T-helper 9 cell (primary cell): ENCODE measurements around the gene ZBTB7A.

Experiments
- DNase-seq: peaks from one replicate; pipeline ENCODE4 v3.0.0-alpha.2; 2020

ZBTB7A gene

DNA sequence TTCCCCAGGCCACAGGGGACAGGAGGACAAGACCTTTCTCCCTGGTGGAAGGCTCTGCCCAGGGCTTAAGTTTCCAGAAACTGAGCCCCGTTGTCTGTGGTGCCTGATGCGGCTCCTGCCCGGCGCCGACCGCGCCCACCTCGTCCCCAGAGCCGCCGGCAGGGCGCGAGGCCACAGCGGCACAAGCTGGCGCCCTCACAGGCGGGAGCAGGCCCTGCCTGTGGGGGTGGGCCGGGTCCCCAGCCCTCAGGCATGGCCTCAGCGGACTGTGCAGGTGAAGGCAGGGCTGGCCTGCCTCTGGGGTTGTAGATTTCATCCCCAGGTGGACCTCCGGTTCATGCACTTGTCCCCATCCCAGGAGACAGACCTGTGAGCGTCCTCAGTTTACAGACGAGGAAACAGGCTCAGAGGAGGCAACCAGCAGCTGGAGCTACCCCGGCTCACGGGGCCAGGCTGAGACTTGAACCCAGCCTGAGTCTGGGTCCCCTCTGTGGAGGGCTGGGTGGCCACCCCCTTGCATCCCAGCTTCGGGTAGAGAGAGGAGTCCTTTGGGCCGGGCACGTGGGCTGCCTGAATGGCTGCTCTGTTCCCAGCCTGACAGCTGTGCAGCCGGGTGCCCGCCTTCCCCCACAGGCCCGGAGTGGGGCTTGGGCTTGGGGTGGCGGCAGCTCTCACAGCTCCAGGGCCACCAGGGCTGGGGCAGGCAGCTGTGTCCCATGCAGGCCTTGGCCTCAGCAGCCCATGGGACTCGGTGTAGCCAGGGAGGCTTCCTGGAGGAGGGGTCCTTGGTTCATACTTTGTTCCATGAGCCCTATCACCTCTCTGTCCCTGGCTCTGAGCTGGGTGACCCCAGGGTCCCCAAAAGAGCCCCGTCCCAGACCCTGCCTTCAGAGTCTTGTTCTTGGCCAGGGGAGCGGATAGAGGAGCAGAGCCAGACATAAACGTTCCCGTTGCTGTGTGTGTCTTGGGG is 32.4 kb downstream of the ZBTB7A start:
- no peak for DNase-seq

DNA sequence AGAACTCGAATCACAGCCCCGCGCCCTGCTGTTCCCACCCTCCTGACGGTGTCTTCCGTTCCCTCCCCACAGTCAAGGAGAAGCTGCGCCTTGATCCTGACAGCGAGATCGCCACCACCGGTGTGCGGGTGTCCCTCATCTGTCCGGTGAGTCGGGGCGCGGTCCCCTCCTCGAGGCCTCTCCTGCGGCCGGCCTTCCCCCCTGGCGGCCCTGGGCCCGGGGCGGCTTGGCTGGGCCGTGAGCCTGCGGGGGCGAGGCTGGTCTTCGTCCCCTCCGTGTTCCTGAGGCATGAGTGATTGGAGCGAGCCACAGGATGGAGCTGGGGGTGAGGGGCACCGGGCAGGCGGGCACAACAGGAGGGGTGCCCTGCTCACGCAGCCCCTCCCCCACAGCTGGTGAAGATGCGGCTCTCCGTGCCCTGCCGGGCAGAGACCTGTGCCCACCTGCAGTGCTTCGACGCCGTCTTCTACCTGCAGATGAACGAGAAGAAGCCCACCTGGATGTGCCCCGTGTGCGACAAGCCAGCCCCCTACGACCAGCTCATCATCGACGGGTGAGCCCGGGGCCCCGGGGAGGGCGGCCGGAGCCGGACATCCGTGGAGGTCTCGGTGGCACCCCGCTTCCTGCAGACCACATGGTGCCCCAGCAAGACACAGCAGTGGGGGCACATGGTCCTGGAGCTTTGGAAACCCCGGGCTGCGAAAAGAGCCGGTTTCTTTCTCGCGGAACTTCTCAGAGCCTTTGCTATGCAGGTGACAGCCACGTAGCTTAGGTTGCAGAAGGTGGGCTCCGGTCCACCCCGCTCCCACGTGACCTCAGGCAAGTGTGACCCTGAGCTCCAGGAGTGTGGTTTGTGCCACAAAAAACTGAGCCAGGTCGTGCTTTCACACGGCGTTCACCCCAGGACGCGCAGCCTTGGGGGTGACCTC is 33.4 kb downstream of the ZBTB7A start:
- no peak for DNase-seq

DNA sequence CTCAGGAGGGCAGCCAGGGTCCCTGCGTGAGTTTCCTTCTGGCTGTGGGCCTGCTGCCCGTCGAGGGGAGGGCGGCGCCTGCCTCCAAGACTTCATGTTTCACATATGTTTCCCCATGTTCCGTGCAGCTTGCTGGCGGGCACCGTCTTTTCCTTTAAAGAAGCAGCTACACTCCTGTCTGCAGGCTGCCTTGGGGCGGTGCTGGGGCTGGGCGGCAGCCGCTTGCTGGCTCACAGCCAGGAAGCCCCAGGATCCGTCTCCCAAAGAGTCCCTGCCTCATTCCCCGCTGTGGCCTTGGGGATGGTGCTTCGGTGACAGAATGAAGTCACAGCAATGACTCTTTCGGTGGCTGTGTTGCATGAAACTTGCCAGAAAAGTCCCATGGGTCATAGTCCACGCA is 34.3 kb downstream of the ZBTB7A start:
- no peak for DNase-seq

DNA sequence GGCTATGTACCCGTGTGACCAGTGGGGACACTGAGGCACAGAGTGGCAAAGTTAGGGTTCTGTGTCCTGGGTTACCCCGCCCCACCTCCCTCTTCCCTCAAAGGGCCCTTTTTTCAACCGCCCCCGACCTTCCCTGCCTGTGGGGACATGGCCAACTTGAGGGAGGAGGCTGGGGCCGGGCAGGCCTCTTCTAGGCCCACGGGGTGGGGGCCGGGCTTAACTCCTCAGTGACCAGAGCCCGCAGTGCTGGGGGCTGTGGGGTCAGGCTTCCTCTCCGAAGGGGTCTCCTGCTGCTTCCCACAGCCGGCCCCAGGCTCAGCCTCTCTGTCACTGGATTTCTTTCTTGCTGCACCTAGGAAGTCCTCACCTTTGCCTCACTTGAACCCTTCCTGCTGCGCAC is 35.3 kb downstream of the ZBTB7A start:
- no peak for DNase-seq

DNA sequence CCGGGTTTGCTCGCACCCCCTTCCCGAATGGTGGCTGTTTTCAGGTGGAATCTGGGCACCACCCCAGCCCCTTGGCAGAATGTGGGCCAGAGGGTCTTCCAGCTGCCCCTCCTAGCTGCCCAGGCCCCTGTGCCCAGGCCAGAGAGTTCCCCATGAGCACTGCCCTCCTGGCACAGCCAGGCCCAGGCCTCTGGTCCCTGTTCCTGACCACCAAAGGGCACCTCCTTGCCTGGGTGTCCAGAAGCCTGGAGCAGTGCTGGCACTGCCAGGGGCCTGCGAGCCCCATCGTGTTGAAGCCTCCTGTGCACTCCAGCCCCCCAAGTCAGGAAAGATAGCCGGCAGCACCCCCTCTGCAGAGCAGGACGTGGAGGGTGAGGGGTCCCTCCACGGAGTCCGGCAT is 35.7 kb downstream of the ZBTB7A start:
- no peak for DNase-seq

DNA sequence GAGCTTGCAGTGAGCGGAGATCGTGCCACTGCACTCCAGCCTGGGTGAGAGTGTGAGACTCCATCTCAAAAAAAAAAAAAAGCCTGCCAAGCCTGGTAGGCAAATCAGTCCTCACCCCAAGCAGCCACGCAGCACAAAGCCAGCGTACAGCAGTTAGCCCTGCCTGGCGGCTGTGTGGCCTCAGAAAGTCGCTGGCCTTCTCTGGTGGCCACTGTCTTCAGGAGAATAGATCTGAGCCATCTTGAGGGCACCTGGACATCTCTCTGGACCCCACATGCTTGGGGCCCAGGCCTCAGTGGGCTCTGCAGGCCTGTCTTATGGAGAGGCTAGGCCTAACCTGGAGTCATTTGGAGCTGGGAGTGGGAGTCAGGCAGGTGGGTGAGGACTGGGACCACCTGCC is 36.1 kb downstream of the ZBTB7A start:
- DNase-seq, result no peak

DNA sequence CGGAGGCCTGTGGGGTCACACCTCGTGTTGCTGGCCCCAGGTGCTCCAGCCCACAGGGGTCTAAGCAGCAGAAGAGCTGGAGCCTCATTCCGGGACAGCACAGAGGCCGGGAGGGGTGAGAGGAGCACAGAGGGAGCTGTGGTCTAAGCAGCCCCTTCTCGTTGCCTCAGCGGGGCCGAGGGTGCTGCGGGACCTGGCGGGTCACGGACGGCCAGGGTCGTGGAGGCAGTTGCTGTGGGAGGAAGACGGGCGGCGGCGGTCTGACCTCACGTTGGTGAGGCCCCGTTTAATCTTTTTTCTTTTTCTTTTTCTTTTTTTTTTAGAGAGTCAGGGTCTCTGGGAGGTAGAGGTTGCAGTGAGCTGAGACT is 37.5 kb downstream of the ZBTB7A start:
- no peak for DNase-seq

DNA sequence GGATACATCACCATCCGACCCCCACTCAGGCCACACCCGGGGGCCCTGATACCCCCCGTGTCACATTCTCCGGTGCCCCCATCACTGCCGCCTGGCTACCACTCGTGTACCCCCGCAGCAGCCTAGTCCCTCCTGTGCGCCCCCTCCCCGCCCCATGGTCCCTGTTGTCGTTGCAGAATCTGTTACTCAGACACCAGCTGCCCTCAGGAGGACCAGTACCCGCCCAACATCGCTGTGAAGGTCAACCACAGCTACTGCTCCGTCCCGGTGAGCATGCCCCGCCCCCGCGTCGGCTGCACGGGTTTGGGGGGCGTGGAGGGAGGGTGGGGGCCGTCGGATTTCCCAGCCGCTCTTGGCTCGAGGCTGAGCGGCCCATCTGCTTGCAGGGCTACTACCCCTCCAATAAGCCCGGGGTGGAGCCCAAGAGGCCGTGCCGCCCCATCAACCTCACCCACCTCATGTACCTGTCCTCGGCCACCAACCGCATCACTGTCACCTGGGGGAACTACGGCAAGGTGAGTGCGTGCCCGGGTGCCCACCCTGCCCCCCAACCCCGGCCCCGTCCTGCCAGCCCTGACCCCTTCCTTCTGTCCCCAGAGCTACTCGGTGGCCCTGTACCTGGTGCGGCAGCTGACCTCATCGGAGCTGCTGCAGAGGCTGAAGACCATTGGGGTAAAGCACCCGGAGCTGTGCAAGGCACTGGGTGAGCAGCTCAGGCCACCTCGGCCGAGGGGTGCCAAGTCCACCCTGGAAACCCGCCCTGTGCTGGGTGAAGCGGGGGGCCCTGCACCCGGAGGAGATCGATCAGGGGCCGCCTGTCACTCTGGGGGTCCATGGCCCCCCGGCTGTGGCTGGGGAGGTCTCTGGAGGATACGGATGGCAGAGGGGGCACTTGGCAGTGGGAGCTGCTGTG is 38.1 kb downstream of the ZBTB7A start:
- DNase-seq, result no peak

DNA sequence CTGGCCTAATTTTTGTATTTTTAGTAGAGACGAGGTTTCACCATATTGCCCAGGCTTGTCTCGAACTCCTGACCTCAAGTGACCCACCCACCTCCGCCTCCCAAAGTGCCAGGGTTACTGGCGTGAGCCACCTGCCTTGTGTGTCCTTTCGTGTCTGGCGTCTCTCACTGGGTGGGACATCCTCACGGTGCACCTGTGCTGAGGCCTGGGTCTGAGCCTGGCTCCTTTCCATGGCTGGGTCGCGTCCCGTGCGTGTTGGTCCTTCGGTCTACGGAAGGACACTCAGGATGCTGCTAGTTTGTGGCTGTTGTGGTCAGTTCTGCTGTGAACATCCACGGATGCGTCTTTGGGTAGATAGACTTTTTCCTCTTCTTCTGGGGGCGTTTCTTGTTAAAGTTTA is 39.6 kb downstream of the ZBTB7A start:
- no peak for DNase-seq

DNA sequence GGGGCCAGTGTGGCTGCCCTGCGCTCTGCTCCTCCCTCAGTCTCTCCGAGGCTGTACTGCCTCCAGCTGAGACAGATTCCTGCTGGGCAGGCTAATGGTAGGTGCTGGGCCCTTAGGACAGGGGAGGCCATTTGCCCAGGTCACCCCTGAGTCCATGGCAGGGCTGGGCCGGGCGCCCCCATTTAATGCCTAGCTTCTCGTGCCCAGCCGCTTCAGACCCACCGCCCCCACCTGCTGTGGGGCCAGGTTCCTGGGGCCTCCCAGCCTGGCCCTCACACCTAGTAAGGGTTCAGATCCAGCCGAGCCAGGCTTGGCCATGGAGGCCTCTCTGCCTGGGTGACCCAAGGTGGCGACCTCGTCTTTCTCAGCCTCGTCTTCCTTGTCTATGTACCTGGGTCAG is 41.4 kb downstream of the ZBTB7A start:
- no peak for DNase-seq

DNA sequence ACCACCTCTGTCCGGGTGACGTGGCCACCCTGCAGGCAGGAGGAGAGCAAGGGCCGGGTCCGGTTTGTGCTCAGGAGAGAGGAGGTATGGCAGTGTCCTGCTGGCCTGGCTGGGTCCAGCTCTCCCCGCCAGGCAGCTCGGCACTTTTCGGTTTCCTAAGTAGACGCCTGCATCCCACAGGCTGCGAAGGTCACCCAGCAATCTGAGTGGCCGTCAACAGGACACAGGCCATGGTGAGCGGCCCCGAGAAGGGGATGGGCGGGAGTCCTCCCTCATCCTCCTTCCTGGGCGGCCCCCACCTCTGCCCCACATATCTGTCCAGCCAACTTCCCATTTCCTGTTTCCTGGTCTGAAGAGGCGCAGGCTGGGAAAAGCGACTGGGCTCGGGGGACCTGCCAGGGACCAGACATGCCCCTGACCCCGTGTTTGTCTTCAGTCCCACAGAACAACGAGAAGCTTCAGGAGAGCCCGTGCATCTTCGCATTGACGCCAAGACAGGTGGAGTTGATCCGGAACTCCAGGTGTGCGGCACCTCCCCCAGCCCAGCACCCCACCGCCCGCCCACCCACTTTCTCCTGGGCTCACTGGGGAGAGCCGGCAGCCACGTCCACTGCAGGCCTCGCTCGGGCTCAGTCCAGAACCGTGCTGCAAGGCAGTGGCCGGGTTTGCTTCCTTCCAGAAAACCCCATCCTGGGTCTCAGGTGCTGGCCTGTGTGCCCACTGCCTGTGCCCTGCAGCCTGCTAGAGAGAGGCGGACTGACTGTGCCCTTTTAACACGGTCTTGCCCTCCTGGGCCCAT is 42.9 kb downstream of the ZBTB7A start:
- no peak for DNase-seq

DNA sequence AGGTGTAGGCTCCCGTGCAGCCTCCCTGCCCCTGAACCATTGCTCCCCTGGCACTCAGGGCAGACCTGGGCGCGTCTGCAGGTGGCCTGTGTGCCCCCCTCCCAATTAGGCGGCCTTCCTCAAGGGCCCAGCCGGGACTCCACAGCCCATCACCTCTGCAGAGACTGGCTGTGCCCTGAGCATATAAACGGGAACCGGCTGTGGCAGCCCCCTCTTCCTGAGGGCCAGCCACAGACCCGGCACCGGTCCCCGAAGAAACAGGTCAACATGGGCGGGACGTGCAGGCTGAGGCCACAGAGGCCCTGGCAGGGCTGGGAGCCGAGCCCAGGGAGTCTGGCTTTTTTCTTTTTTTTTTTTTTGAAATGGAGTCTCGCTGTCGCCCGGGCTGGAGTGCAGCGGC is 47.1 kb downstream of the ZBTB7A start:
- DNase-seq, result no peak

DNA sequence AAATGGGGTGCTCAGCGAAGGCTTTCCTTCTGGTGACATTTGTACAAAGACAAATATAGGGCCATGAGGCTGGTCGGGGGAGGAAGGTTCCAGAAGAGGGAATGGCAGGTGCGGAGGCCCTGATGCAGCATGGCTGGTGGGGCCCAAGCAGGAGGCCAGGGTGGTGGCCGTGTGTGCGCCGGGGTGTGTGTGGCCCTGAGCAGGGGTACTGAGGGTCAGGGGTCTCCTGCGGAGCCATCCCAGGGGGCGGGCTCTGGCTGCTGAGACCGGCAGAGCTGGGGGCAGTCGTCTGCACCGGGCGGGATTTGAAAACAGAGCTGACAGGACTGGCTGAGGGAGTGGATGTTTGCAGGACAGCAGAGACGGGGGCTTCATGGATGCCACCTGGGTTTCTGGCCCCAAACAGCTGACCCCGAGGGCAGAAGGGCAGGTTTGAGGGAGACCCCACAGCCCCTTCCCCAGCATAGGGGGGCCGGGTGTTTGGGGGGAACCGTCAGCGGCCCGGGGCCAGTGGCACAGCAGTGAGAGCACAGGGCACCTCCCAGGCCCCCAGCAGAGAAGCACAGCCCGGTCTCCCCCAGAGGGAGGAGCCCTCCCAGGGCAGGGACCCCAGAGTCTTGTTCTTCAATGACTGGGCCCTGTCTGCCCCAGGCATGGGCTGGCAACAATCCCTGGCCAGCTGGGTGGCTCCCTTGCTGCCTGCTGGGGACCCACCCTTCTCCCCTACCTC is 47.8 kb downstream of the ZBTB7A start:
- no peak for DNase-seq

DNA sequence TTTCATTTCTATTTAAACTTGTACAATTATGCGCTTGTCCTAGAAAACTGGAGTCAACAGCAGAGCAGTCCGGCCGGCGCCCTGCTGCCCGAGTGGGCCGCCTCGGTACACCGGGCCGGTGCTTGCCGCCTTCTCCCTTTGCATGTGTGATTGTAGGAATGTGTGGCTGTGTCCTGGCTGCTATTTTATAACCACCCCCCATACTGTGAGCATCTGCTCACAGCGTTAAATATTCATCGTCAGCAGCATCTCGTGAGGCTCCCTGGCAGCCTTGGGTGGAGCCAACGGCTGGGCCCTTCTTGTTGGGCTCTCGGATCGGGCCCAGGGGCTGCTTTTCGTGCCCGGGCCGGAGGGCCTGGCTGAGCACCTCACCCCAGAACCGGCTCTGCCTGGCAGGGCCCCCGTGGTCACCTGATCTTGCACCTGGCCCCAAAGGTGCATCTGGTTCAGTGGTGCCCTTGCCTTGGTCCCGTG is 48.5 kb downstream of the ZBTB7A start:
- no peak for DNase-seq

DNA sequence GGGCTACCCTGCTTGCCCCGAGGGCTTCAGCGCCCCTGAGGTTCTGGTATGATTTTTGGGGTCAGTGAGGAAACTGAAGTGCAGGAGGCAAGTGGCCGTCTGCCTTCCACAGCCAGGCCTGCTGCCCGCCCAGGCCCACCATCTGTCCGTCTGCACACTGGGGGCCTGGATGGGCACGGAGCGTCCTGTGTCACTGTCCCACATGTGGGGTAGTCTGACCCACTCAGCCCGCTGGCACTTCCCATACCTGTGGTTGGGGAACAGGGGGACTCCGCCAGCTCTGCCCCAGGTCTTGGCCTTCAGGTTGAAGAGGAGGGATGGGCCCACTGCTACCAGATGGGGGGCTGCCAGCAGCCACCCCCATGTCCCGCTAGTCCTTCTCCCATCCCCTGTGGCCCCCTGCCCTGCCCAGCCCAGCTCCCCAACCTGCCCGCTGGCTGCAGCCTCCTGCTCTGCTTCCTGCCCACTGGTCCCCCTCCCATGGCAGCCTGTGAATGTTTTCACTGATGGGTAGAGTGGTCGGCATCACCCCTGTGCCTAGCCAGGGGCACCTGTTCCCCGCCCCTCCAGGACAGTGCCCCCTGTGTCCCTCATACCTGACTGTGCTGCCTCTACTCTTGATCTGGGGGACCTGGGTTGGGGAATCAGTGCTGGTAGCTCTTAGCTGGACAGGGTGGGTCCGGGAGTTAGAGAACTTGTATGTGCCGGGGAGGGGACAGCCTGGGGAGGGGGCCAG is 49.6 kb downstream of the ZBTB7A start:
- no peak for DNase-seq

DNA sequence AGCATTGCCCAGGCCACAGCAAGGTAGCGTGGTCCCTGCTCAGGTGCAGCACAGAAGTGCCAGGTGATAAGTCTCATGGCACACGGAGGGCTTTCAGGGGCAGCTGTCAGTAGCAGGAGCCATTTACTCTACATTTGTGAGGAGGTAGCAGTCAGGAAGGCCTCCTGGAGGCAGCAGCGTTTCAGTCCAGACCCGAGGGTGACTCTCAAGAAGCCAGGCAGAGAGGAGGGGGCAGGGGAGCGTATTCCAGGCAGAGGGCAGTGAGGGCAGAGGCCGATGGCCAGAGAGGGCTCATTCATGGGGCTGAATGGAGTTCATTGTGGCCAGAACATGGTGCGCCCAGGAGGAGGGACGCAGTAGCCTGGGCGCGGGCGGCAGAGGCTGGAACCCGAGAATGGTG is 50.2 kb downstream of the ZBTB7A start:
- no peak for DNase-seq

DNA sequence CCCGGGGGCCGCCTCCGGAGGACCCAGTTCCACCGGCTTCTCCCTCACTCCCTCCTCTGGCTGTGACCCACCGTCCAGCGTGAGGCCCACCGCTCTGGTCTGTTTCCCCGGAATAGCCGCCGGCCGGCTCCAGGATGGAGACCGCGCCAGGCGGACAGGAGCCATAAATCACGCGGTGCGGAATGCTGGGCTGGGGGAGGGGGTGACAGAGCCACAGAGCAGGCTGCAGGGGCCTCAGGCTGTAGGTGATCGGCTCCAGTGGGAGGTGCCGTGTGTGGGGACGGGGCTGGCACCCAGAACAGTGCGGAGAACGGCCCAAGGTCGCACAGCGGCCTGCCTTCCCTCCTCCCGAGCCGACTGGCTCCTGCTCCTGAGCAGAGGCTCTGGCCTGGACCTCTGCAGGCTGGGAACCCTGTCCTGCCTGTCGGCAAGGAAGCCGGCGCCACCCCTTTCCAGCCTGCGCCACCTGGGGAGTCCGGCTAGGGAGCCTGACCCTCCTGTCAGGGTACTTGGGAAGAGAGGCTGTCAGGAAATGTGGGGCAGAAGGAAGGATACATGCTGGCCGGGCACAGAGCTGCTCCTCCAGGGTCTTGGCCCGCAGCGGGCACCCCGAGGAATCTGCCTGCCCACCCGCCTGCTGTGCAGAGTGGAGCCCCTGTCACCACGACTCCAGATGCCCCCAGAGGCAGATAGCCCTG is 50.8 kb downstream of the ZBTB7A start:
- DNase-seq, result no peak

DNA sequence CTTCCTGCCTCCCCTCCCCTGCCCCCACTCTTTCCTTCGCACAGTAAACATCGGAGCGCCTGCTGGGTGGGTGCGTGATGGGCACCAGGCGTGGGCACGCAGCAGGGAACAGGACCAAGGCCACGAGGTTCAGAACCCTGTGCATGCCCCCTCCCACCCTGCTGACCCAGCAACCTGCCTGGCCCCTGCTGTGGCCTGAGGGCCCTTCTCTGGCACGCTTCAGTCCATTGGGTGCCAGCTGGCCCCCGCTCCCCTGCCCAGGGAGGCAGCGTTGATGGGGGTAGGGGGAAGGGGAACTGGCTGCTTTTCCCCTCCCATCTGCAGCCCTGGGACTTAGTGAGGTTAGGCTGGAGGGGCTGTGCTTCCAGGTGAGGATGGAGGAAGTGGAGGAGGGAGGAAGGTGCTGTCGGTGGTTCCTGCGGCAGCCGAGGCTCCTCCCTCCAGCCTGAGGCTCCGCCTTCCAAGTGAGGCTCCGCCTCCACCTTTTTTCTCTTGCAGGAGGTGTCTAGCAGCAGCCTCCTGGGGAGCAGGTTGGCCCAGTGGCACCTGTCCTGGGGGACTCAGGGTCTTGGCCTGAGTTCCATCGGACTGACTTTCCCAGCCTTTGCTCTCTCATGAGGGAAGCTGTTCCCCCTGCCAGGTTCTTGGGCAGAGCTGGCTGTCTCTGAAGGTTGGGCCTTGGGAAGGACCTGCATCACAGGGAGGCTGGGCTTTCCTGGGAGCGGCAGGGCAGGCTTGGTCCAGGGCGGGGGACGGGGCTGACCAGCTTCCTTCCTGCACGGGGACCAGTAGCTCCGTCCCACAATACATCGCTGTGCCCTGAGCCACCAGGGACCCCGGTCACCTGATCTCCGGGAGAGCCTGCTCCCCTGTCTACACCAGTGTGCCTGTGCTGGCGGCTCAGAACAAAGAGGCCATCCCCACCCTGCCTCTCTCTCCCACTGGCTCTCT is 51.9 kb downstream of the ZBTB7A start:
- DNase-seq, result peak; percentile 20
